GM19023 (cell line): Measurements from ENCODE around the gene PRR19.
A peak's percentile ranks its signal among the peaks of the same experiment; 100 is the strongest.

Experiments
- ATAC-seq: cut with Tn5 transposase; IDR thresholded peaks from one replicate; pipeline ENCODE4 v1.9.1; 2021; ENCODE audit warnings: mild to moderate bottlenecking, moderate library complexity; ENCODE audit not compliant: unreplicated experiment

The PRR19 gene

GRCh38 chr19:42283188-42284065 lies 18.5 kb upstream of the PRR19 start:
- peak; percentile 49 for ATAC-seq

DNA sequence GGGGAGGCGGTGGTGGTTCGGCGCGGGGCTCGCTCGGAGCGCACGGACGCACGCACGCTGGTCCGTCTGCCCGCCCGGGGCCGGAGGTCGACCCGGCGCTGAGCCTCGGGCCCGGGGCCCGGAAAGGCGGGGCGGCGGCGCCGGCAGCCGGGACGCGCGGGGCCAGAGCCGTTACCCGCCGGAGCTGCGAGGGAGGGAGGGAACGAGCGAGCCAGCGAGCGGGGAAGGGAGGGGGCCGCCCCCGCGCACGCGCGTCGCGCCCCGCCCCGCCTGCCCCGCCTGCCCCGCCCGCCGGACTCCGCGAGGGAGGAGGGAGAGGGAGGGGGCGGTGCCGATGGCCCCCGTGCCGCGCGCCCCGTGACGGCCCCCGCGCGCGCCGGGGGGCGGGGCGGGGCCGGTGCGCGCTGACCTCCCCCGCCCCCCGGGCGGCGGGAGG lies 17.8 kb upstream of the PRR19 start:
- peak; percentile 24 for ATAC-seq

- ATAC-seq, result no peak
Observed at GRCh38 chr19:42284591-42285341, 17.2 kb upstream of the PRR19 start.

DNA sequence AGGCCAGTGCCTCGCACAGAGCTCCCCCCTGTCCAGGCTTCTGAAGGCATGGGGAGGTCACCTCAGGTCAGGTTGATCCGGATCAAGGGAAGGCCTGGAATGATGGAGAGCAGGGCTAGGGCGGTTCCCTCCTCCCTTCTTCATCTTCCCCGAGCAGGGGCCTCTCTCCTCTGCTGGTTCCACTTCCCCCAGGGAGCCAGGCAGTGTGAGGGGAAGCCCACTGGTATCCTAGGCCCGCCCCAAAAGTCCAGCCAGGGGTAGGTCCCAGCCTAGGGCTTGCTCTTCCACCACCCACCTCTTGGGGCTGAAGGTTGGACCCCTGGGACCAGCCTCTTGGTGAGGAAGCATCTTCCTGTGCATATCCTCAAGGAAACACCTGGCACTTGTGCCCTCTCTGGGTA lies 16.4 kb upstream of the PRR19 start:
- no peak for ATAC-seq

DNA sequence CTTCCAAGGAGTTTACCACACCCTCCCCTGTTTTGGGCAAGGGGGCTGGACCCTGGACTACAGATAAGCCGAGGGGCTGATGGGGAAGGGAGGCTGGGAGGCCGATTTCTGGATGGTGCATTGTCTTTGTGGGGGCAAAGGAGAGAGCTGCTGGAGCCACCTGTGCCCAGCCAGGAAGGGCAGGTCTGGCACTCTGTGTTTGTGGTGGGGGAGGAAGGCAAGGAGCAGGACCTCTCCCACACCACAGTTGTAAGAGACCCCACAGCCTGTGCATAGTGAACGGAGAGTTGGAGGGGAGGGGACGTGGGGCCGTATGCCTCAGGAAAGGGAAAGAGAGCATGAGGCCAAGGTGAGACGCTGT lies 16.0 kb upstream of the PRR19 start:
- ATAC-seq, result no peak

DNA sequence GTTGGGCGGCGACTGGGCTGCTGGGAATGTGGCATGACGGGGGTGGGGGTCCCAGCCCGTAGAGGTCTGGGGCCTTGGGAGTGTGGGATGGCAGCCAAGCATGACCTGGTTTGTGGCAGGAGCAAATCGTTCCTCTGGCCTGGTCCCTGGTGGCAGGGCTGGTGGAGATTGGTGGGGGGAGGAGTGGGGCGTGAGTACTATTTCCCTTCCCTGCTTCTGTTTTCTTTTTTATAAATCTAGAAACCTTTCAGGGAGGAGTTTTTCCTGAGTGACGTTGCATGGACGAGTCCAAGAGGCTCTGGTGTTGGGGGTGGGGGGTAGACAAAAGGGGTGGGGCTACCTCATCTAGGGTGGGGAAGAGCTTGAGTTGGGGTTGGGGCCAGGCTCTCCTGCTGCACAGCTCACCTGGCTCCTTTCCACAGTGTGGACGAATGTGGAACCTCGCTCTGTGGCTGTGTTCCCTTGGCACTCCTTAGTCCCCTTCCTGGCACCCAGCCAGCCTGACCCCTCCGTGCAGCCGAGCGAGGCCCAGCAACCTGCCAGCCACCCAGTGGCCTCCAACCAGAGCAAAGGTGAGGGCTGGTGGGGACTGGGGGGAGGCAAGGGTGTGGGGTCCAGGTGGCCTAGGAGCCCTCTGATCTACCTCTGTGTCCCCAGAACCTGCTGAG lies 15.4 kb upstream of the PRR19 start:
- ATAC-seq, result no peak

DNA sequence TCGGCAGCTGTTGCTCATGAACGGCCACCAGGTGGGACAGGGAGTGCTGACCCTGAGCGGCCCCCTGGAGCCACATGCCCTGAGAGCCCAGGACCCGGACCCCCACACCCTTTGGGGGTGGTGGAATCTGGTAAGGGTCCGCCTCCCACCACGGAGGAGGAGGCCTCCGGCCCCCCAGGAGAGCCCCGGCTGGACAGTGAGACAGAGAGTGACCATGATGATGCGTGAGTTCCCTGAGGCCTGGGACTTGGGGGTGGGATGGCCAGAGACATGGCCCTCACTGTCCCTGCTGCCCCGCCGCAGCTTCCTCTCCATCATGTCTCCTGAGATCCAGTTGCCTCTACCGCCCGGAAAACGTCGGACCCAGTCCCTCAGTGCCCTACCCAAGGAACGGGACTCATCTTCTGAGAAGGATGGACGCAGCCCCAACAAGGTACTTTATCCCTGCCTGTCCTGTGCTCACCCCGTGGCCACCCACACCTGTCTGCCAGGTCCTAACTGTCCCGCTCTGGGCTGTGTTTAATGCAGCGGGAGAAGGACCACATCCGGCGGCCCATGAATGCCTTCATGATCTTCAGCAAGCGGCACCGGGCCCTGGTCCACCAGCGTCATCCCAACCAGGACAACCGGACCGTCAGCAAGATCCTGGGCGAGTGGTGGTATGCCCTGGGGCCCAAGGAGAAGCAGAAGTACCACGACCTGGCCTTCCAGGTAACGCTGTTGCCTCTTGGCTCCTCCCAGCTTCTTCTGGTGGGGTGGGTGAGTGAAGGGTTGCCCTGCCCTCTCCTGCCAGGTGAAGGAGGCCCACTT lies 14.7 kb upstream of the PRR19 start:
- no peak for ATAC-seq

GRCh38 chr19:42287827-42288107 lies 14.2 kb upstream of the PRR19 start:
- no peak for ATAC-seq

DNA sequence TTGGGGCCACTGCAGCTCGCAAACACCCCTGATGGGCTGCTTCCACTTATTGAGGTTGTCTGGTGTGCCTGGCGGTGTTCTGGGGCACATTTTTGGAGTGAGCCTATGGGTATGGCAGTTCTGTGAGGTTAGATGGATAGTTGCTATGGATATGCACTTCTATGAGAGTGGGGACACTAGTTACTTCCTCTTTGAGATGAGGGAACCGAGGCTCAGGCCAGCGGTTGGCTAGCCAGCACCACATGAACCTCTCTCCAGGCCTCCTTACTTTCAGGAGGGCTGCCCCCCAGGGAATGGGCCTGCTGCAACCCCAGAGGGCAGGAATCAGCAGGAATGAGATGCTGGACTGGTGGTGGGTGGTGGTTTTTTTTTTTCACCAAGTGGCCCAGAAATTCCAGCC lies 13.5 kb upstream of the PRR19 start:
- ATAC-seq, result no peak

DNA sequence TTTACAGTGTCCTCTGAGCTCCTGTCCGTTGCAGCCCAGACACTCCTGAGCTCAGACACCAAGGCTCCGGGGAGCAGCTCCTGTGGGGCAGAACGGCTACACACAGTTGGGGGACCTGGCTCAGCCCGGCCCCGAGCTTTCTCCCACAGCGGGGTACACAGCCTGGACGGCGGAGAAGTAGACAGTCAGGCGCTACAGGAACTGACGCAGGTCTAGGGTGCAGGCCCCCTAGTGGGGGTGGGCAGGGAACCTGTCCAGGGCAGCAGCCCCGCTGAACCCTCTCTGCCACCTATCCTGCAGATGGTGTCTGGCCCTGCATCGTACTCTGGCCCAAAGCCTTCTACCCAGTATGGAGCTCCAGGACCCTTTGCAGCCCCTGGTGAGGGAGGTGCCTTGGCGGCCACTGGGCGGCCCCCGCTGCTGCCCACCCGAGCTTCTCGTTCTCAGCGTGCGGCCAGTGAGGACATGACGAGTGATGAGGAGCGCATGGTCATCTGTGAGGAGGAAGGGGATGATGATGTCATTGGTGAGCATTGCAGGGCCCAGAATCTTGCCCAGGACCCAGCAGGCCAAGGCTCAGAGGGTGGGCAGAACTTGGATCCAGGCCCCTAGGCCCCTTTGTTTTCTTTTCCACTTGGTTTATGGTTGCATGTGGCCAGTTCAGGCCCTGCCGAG lies 12.9 kb upstream of the PRR19 start:
- no peak for ATAC-seq

- ATAC-seq, result no peak
Observed at GRCh38 chr19:42289556-42290041, 12.3 kb upstream of the PRR19 start.

GRCh38 chr19:42290136-42290522 lies 11.8 kb upstream of the PRR19 start:
- no peak for ATAC-seq

GRCh38 chr19:42290523-42291434 lies 11.2 kb upstream of the PRR19 start:
- ATAC-seq, result no peak

- ATAC-seq, result no peak
Observed at GRCh38 chr19:42291435-42291810, 10.5 kb upstream of the PRR19 start.

DNA sequence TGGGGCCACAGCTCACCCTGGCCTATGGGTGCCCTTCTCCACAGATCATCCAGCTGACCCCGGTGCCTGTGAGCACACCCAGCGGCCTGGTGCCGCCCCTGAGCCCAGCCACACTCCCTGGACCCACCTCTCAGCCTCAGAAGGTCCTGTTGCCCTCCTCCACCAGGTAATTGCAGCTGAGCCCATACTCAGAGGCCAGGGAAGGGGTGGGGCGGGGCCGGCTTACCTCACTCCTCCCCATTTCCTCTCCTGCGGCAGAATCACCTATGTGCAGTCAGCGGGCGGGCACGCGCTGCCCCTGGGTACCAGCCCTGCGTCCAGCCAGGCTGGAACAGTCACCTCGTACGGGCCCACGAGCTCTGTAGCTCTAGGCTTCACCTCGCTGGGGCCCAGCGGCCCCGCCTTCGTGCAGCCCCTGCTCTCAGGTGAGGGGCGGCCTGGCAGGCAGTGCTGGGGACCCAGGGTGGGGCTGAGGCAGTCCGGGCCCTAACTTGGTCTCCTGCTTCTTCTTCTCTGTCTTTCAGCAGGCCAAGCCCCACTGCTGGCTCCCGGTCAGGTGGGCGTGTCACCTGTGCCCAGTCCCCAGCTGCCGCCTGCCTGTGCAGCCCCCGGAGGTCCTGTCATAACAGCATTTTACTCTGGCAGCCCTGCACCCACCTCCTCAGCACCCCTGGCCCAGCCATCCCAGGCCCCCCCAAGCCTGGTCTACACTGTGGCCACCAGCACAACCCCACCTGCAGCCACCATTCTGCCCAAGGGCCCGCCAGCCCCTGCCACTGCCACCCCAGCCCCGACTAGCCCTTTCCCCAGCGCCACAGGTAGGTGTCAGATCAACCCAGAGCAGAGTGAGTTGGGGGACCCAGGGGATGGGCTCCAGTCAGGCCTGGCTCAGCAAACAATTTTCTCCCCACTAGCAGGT lies 9.6 kb upstream of the PRR19 start:
- ATAC-seq, result no peak

DNA sequence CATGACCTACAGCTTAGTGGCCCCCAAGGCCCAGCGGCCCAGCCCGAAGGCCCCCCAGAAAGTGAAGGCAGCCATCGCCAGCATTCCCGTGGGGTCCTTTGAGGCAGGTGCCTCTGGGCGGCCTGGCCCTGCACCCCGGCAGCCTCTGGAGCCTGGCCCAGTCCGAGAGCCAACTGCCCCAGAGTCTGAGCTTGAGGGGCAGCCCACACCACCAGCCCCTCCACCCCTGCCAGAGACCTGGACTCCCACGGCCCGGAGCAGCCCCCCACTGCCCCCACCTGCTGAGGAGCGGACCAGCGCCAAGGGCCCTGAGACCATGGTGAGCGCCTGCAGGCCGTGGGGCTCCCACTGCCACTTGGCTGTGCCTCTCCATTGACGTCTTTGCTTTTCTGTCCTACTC lies 9.0 kb upstream of the PRR19 start:
- no peak for ATAC-seq

DNA sequence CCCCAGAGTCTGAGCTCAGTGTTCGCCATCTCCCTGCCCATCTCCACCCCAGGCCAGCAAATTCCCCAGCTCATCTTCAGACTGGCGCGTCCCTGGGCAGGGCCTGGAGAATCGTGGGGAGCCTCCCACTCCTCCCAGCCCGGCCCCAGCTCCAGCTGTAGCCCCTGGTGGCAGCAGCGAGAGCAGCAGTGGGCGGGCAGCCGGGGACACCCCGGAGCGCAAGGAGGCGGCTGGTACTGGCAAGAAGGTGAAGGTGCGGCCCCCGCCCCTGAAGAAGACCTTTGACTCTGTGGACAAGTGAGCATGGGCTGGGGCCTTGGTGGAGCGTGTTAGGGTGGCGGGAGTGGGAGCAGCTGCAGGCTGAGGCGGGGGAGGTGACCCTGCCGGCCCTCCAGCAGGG lies 8.4 kb upstream of the PRR19 start:
- no peak for ATAC-seq

DNA sequence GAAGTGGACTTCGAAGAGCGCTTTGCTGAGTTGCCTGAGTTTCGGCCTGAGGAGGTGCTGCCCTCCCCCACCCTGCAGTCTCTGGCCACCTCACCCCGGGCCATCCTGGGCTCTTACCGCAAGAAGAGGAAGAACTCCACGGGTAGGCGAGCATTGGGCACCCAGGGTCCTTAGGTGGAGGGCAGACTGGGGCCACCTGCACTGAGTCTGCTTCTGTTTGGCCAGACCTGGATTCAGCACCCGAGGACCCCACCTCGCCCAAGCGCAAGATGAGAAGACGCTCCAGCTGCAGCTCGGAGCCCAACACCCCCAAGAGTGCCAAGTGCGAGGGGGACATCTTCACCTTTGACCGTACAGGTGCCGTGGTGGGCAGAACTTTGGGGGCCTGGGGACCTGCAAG lies 8.0 kb upstream of the PRR19 start:
- no peak for ATAC-seq
